Activated CD4-positive, CD25-positive, alpha-beta regulatory T cell treated with anti-CD3 and anti-CD28 coated beads, Interleukin-2, amount 50 U/mL, for 72 hours (primary cell): ENCODE results near the gene FURIN.
"Not testable (repeated sequence)": the region's sequence is repeated elsewhere in the genome, so short reads cannot be mapped to it uniquely, and the experiment has no call there.

Experiments
- DNase-seq: peaks from one replicate; pipeline ENCODE4 v3.0.0; 2021

Gene FURIN

GRCh38 chr15:90868261-90868689 lies at the start of gene FURIN:
Gene FURIN, plus strand, starts transcription at chr15:90868588. Its CDS starts 7,153 bp downstream, at chr15:90875741.
- DNase-seq: no peak

- no peak for DNase-seq
Observed at GRCh38 chr15:90819390-90819789, 49.0 kb upstream of the FURIN start.

GRCh38 chr15:90819850-90820249 lies 48.5 kb upstream of the FURIN start:
- no peak for DNase-seq

- no peak for DNase-seq
Observed at GRCh38 chr15:90820481-90820880, 47.9 kb upstream of the FURIN start.

- DNase-seq: no peak
Observed at GRCh38 chr15:90822204-90822955, 46.0 kb upstream of the FURIN start.

- DNase-seq: no peak
Observed at GRCh38 chr15:90823455-90823974, 44.9 kb upstream of the FURIN start.

GRCh38 chr15:90825115-90825899 lies 43.1 kb upstream of the FURIN start:
- not testable (repeated sequence) for DNase-seq

- not testable (repeated sequence) for DNase-seq
Observed at GRCh38 chr15:90826206-90826885, 42.0 kb upstream of the FURIN start.

GRCh38 chr15:90826886-90827435 lies 41.4 kb upstream of the FURIN start:
- DNase-seq: no peak

- no peak for DNase-seq
Observed at GRCh38 chr15:90828111-90828510, 40.3 kb upstream of the FURIN start.

- no peak for DNase-seq
Observed at GRCh38 chr15:90829126-90829525, 39.3 kb upstream of the FURIN start.

- DNase-seq: no peak
Observed at GRCh38 chr15:90829942-90830440, 38.4 kb upstream of the FURIN start.

- DNase-seq: no peak
Observed at GRCh38 chr15:90834626-90835025, 33.8 kb upstream of the FURIN start.

- DNase-seq: no peak
Observed at GRCh38 chr15:90836296-90836871, 32.0 kb upstream of the FURIN start.

GRCh38 chr15:90837094-90837493 lies 31.3 kb upstream of the FURIN start:
- DNase-seq: no peak

- peak; percentile 76 for DNase-seq
Observed at GRCh38 chr15:90838139-90838538, 30.2 kb upstream of the FURIN start.

- DNase-seq: no peak
Observed at GRCh38 chr15:90838544-90838943, 29.8 kb upstream of the FURIN start.

- DNase-seq: no peak
Observed at GRCh38 chr15:90839187-90840071, 29.0 kb upstream of the FURIN start.

- no peak for DNase-seq
Observed at GRCh38 chr15:90840157-90840855, 28.1 kb upstream of the FURIN start.

- no peak for DNase-seq
Observed at GRCh38 chr15:90840954-90841353, 27.4 kb upstream of the FURIN start.

GRCh38 chr15:90844696-90845095 lies 23.7 kb upstream of the FURIN start:
- no peak for DNase-seq
